GM18861 (cell line): Measurements from ENCODE around the gene CAPN15.

ENCODE experiments used
- ATAC-seq: cut with Tn5 transposase; IDR thresholded peaks from one replicate; pipeline ENCODE4 v1.9.1; 2021; ENCODE audit not compliant: unreplicated experiment

CAPN15 gene

DNA sequence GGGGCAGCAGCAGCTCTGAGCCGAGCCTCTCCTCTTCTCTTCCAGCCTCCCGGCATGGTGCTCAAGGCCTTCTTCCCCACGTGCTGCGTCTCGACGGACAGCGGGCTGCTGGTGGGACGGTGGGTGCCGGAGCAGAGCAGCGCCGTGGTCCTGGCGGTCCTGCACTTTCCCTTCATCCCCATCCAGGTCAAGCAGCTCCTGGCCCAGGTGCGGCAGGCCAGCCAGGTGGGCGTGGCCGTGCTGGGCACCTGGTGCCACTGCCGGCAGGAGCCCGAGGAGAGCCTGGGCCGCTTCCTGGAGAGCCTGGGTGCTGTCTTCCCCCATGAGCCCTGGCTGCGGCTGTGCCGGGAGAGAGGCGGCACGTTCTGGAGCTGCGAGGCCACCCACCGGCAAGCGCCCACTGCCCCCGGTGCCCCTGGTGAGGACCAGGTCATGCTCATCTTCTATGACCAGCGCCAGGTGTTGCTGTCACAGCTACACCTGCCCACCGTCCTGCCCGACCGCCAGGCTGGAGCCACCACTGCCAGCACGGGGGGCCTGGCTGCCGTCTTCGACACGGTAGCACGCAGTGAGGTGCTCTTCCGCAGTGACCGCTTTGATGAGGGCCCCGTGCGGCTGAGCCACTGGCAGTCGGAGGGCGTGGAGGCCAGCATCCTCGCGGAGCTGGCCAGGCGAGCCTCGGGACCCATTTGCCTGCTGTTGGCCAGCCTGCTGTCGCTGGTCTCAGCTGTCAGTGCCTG, 46.7 kb downstream of the CAPN15 start:
- ATAC-seq = no peak

DNA sequence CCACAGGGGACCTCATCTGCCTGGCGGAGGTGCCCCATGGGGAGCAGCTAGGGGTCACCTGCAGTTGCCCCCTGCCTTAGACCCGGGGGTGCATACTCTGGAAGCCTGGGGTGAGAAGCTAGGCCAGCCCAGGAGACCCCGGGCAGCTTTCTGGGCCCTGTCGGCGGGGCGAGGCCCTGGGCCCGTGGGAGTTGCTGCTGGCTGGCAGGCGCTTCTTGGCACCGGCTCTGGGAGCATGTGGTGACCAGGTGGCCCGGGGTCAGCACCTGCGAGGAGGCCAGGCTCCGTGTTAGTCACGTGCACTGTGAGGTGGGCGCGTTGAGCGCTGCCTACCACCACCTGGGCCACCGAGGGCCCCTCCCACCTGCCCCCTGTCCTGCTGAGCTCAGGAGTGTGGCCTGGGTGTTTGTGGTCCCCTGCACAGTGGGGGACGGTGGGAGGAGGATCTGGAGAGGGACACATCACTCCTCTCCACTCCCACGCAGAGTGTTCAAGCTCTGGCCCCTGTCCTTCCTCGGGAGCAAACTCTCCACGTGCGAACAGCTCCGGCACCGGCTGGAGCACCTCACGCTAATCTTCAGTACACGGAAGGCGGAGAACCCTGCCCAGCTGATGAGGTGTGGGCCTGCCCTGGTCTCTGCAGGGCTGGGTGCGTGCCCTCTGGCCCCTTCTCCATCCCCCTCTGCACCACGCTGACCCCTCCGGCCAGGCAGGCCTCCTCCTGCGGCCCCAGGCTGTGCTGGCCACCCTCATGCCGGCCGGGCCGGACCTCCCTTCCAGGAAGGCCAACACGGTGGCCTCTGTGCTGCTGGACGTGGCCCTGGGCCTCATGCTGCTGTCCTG, 48.1 kb downstream of the CAPN15 start:
- ATAC-seq = no peak

DNA sequence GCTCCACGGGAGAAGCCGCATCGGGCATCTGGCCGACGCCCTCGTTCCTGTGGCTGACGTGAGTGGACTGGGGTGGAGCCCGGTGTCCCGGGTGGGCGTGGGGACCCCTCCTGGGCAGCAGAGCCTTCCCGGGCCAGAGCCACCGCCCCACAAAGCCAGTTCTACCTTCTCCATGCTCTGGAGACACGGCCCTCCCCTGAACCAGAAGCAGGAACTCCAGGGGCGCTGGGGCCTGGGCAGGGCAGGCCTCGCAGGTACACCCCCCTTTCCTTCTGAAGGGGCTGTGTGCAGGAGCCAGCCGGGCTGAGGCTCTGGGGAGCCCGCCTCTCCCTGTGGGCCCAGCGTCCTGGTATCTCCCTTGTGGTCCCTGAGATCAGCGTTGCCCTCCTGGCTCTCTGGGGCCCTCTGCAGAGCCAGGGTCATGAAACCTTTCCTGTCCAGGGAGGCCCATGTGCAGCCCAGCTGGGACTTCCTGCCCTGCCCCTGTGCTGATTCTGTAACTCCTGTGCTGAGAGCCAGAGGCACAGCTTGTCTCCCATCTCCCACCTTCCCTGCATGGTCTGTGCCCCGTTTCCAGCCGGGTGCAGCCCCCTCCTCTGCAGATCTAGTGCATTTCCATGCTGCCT, 48.8 kb downstream of the CAPN15 start:
- no peak for ATAC-seq

DNA sequence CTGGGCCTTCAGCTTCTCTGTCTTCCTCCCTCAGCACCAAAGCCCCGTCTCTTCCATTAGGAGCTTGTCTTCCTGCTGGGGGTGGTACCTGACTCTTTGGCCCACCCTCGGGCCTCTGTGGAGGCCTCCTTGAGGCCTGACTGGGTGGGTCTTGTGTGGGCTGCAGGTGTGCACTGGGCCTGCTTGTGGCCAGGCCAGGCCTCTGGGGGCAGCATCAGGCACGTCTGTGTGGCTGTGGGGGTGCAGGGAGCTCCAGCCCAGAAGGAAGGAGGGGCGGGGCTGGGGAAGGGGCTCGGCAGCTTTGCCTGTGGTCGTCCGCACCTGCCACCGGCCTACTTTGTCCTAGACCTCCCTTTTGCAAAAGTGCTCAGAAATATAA, 49.3 kb downstream of the CAPN15 start:
- ATAC-seq = no peak

DNA sequence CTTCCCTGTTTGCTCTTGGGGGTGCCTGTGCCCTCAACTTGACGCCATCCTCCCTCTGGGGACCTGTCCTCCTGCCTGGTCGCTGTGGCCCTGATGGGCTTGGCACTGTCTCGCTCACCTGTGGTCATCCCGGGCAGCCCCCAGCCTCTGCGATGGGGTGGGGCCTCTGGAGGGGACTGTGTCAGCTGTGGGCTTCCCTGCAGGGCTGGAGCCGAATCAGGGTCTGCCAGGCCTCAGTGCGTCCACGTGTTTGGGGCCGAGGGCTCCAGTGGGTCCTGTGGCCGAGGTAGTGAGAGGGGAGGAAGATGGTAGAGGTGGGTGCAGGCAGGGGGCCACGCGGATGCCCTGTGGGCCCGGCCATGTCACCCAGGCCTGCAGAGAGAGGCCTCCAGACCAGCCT, 50.3 kb downstream of the CAPN15 start:
- ATAC-seq = no peak

DNA sequence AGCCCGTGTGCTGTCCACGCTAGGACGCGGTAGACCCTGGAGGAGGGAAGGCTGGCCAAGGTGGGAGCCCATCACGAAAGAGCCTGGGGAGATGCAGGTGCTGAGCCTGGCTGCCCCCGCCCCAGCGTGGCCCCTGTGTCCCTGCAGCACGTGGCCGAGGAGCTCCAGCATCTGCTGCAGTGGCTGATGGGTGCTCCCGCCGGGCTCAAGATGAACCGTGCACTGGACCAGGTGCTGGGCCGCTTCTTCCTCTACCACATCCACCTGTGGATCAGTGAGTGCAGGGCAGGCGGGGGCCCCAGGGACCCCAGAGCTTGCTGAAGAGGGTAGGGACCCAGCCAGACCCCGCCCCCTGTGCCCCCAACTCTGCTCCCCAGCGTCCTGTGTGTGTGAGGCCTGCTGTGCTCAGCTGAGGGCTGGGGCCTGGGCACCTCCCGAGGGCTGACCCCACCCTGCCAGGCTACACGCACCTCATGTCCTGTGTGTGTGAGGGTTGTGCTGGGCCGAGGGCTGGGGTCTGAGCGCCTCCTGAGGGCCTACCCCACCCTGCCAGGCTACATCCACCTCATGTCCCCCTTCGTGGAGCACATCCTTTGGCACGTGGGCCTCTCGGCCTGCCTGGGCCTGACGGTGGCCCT, 50.8 kb downstream of the CAPN15 start:
- no peak for ATAC-seq

DNA sequence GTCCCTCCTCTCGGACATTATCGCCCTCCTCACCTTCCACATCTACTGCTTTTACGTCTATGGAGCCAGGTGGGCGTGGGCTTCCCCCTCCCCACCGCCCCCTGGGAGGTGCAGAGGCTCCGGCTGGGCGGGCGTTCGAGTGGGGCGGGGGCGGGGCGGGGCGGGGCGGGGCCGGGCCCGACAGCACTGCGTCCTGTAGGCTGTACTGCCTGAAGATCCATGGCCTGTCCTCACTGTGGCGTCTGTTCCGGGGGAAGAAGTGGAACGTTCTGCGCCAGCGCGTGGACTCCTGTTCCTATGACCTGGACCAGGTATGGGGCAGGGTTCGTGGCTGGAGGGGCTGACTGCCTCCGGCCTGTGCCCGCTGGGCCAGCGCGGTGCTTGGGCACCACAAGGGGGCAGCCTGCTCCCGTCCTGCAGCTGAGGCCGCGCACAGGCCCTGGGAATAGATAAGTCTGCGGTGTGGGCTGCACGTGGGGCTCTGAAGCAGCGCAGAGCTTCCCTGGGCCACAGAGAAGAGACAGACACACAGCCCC, 51.4 kb downstream of the CAPN15 start:
- no peak for ATAC-seq

DNA sequence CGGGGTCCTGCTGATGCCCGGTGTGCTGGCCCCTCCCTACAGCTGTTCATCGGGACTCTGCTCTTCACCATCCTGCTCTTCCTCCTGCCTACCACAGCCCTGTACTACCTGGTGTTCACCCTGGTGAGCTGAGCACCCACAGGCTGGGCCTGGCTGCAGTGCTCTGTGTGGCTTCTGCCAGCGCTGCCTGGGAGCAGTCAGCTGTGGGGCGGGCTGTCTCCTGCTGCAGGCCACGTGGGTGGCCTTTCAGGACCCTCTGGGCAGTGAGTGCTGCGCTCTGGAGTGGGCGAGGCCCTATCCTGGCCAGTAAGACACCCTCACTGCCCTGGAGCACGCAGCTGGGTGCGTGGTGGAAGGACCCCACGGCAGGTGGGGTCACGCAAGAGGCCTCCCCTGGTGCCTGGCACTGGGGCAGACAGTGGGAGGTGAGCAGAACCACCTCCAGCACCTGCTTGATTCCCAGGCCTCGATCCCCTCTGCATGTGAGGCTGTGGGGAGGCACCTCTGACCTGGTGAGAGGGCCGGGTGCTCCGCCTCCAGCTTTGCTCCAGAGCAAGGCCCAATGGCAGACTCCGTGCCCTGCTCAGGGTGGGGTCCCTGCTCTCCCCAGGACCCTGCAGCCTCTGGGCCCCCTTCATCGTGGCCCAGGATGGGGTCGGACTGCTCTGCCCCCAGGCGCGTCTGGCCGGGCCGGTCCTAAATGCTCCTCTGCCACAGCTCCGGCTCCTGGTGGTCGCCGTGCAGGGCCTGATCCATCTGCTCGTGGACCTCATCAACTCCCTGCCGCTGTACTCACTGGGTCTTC, 52.8 kb downstream of the CAPN15 start:
- ATAC-seq = no peak

DNA sequence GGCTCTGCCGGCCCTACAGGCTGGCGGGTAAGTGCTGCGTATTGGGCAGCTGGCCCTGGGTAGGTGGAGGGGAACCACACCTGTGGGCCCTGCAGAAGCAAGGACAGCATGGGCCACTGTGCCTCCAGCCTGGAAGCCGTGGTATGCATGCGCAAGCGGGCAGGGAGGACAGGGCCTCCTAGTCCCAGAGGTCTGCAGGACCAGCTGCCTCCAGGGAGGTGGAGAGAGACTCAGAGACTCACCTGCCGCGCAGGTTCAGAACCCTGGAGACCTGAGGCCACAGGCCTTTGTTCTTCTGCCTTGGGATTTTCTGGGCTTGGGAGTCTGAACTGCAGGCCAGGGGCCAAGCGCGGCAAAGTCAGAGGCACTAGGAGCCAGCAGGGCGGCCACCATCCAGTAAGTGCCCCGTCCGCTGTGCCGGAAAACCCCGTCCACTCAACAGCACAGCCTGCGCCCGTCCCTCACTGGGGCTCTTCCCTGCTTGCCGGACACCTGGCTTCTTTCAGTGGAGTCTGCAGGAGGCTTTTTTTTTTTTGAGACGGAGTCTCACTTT, 53.5 kb downstream of the CAPN15 start:
- no peak for ATAC-seq

DNA sequence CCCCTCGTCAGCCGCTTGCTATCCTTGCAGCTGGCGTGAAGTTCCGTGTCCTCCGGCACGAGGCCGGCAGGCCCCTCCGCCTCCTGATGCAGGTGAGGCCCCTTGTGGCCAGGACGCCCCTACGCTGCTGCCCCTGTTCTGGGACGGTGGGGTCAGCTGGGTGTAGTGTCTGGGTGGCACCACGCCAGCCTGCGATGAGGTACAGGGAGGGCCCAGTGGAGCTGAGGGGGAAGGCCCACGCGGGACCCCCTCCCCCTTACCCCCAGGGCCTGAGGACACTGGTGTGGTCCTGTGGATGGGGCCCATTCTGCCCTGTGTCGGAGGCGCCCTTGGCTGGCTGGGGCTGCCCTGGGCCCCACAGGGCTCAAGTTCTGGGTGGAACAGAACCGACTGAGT, 54.7 kb downstream of the CAPN15 start:
- no peak for ATAC-seq

DNA sequence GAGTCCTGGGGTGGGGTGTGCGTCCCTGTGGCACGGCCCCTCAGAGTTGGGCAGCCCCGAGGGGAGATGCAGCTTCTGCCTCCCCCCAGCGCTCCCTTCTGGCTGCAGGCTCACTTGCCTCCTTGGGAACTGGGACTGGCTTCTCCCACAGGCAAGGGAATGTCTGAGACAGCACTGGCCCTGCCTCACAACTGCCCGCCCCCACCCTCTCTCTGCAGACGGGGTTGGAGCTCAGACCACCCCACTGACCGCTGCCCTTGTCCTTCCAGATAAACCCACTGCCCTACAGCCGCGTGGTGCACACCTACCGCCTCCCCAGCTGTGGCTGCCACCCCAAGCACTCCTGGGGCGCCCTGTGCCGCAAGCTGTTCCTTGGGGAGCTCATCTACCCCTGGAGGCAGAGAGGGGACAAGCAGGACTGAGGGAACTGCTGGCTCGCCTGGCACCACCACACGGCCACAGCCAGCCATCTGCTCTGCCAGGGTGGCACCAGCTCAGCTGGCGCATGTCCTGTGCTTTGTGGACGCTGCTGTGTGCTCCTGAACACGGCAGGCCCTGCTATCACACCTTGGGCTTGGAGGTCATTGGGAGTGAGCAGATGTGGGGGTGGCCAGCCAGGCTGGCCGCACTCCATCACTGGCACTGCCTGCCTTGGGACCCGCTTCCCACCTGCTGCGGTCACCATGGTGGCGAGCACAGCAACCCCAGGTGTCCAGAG, 55.3 kb downstream of the CAPN15 start:
- ATAC-seq = no peak

DNA sequence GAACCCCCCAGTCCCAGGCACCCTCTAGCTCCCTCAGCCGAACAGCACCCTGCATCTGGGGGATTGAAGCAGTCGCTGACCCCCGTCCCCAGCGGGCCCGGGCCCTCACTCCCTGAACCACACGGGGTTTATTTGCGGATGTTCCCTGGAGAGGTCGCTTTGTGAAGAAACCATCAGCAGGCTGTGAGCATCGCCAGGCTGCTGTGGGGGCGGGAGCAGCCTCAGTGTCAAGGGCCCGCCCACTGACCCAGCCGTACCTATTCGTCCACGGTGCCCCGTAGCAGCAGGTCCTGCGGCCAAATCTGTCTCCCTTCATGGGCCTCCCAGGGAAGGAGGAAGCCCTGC, 55.9 kb downstream of the CAPN15 start:
- ATAC-seq = no peak

DNA sequence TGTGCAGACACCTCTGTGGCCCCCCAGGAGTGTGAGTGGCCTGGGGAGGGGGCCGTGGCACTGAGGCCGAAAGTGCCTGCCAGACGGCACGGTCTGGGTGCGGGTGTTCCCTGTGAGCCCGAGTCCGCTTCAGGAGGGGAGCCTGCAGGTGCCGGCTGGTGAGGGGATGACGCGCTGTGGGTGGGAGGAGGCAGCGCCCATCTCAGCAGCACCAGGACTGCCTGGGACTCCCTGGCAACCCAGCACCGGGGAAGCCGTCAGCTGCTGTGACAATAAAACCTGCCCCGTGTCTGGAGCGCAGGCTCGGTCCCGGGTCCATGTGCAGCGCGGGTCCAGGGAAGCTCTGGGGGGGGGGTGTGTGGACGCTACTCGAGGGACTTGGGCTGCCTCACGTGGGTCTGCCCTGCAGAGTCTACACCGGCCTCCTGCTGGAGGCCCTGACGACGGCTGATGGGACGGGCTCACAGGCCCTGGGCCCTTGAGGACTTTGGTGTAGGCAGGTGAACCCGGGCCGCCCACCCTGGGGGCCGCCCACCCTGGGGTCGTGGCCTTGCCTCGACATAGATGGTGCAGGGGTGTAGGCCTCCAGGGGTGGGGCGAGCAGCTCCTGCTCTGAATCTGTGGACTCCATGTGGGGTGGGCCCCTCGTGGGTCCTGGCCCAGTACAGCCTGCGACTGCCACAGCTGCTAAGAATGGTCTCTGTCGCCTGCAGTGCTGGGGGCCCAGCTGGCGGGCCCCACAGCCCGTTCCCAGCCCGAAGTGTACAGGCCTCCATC, 56.5 kb downstream of the CAPN15 start:
- ATAC-seq = no peak

DNA sequence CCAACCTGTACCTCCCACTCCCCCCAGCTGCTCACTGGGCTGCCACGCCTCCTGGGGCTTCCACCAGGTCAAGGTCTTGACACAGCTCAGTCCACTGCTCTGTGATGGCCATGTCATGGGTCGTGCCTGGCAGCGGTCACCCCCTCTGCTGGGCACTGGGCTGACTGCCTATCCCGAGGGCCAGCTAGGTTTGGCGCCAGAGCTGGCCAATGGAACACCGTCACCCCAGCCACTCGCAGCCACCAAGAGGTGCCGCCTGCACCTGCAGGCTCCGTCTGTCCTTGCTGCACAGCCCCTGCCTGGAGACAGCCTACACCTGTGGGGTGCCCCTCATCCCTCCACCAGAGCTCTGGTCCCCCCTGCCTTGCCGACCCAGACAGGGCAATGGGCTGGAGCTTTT, 57.8 kb downstream of the CAPN15 start:
- no peak for ATAC-seq

DNA sequence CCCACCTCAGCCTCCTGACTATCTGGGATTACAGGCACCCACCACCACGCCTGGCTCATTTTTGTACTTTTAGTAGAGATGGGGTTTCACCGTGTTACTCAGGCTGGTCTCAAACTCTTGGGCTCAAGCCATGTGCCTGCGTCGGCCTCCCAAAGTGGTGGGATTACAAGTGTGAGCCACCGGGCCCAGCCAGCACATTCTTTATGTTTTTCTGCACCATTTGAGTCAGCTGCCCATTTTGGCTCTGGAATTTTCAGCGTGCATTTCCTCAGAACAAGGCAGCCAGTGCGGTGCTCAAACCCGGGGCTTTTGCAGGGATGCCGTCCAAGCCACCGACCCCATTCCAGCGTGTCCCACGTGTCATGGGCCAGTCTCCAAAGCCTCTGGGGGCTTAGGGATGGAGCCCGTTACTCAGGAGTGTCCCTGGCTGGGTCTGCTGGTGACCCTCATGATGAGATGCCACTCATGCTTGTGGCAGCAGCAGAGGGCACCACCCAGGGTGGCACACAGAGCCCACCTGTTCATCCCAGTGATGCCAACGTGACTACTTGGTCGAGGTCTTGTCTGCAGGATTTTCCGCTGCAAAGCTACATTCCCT, 58.6 kb downstream of the CAPN15 start:
- ATAC-seq = no peak

DNA sequence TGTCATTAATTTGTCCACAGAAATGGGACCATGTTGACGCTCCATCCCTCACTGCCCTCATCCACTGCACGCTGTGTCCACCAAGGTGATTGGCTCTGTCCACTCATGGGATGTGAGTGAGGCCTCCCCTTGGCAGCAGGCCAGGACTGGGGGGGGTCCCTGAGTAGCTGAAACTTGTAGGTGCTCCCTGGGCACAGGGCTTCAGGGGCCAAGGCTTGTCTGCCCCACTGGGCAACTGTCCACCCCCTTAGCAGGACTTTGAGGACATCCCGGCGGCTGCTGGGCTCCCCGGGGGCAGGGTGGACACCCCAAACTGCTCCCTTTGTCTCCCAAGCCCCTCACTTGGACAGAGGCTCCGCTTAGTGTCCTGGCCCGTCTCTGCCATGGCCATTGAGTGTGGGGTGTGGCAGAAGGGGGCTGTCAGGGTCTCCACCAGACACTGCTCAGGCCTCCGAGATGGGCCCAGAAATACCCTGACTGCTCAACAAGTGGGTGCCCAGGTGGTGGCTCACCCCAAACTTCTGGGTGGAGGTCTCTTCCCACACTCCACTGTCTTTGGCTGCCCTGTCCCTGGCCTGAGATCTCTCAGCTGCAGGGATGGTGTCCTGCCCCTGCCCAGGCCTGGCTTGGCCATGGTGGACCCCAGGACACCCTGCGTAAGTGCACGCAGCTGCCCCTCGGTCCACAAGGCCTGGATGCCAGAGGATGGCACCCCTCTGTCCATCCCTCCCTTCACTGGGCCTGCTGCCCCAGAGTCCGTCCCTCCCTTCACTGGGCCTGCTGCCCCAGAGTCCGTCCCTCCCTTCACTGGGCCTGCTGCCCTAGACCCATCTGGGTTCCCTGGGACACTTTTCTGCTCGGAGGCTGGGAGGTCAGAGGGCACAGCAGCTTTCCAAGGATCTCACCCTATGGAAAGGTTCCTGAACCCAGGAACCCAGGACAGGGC, 59.4 kb downstream of the CAPN15 start:
- no peak for ATAC-seq

DNA sequence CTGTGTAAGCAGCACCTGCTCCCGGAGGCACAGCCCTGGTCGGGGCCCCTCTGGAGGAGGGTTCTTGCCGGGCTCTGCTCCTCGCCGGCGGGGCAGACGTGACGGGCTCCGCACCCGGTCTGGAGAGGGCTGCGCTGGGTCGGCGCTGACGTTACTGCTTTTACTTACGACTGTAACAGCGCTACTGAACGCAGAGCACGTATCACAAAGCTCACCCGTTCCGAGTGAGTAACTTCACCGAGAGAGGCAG, 61.1 kb downstream of the CAPN15 start:
- ATAC-seq = no peak
